Thyroid gland (tissue), 4 donors: ENCODE data around the gene SASH1. TPM values are rescaled to one million over a fixed set of nuclear protein-coding genes. Genes with fewer than 3 reads are reported as not detected.

ENCODE experiments used
- DNase-seq, 2 donors: peaks; one replicate each; pipeline ENCODE4 v3.0.0-alpha.2; 2019
- H3K27ac ChIP-seq, 3 donors: fragments of 200-600 bp; sonication (generic); 1 replicate in 2 of 3; 2 replicates in 1 of 3; pipeline ENCODE4 v1.5.1; 2016 to 2019; ENCODE audit warnings: mild to moderate bottlenecking in 1 of 3, moderate library complexity in 1 of 3
- H3K27me3 ChIP-seq: fragments of 200-600 bp; sonication (generic); one replicate; pipeline ENCODE4 v1.5.1; 2019
- H3K36me3 ChIP-seq, 2 donors: fragments of 200-600 bp; sonication (generic); one replicate each; pipeline ENCODE4 v1.5.1; 2016 to 2019
- H3K4me1 ChIP-seq, 2 donors: fragments of 200-600 bp; sonication (generic); one replicate each; pipeline ENCODE4 v1.5.1; 2017 to 2019
- H3K4me3 ChIP-seq, 3 donors: fragments of 200-600 bp; sonication (generic); replicated peaks in 1 of 3; 1 replicate in 2 of 3; 2 replicates in 1 of 3; pipeline ENCODE4 v1.5.1; 2016; ENCODE audit warnings: mild to moderate bottlenecking in 1 of 3
- H3K9me3 ChIP-seq: fragments of 200-600 bp; sonication (generic); one replicate; pipeline ENCODE4 v1.5.1; 2017
- POLR2A ChIP-seq, 2 donors: fragments of 450-650 bp; IDR thresholded peaks; one replicate each; pipeline ENCODE4 v1.6.1; 2017; ENCODE audit warnings: antibody characterized with exemption in 2 of 2, mild to moderate bottlenecking in 2 of 2, moderate library complexity in 1 of 2
- WGBS, 2 donors: methylation state at CpG; one replicate each; pipeline ENCODE4 v1.1.5; 2017; 5-methylcytosine and 5-hydroxymethylcytosine counted together
- intact Hi-C: fragments of 100-400 bp; cut with DNase I; formaldehyde crosslinking; loops from one replicate; pipeline ENCODE4 v1.15.1; 2023
- total RNA-seq, 4 donors: library from RNA; depleted of rRNA; stranded (reverse); fragments of >200 nt; gene quantifications; one replicate each; pipeline ENCODE4 v1.2.3, GENCODE V29; 2016
- TF ChIP-seq, protein P1 (sequence below), 6 experiments: fragments of 200-600 bp in 3 of 6; fragments of 450-650 bp in 3 of 6; sonication (generic) in 3 of 6; IDR thresholded peaks; one replicate each; pipeline ENCODE4 v1.5.1; 2016 to 2019; ENCODE audit warnings: antibody characterized with exemption in 6 of 6, mild to moderate bottlenecking in 2 of 6, inconsistent platforms in 1 of 6, moderate library complexity in 1 of 6

The SASH1 gene
- total RNA-seq, 4 donors from 2014 or later: 154 to 235 (median 190) TPM

DNA sequence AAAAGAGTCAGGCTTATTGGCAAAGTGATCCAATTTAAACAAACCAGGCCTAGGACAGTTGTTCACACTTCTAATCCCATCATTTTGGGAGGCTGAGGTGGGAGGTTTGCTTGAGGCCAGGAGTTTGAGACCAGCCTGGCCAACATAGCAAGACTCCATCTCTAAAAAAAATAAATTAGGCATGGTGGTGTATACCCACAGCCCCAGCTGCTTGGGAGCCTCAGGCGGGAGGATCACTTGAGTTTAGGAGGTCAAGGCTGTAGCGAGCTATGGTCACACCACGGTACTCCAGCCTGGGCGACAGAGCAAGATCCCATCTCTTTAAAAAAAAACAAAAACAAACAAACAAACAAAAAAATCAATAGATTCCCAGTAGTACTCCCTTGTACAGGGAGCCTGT is 86.8 kb downstream of the SASH1 start:
- no peaks in the 10 kb centered on the region for H3K27me3 ChIP-seq
- intact Hi-C loops: no loop called here
- H3K9me3 ChIP-seq: no peaks in the 10 kb centered on the region
- TF ChIP-seq, protein P1, sequence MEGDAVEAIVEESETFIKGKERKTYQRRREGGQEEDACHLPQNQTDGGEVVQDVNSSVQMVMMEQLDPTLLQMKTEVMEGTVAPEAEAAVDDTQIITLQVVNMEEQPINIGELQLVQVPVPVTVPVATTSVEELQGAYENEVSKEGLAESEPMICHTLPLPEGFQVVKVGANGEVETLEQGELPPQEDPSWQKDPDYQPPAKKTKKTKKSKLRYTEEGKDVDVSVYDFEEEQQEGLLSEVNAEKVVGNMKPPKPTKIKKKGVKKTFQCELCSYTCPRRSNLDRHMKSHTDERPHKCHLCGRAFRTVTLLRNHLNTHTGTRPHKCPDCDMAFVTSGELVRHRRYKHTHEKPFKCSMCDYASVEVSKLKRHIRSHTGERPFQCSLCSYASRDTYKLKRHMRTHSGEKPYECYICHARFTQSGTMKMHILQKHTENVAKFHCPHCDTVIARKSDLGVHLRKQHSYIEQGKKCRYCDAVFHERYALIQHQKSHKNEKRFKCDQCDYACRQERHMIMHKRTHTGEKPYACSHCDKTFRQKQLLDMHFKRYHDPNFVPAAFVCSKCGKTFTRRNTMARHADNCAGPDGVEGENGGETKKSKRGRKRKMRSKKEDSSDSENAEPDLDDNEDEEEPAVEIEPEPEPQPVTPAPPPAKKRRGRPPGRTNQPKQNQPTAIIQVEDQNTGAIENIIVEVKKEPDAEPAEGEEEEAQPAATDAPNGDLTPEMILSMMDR (IDR thresholded peaks at IDR 0.05): no peak
- no peak for TF ChIP-seq POLR2A (IDR thresholded peaks at IDR 0.05)
- no peak overlapping the region for H3K4me3 ChIP-seq
- H3K36me3 ChIP-seq: no peaks in the 10 kb centered on the region
- H3K4me1 ChIP-seq: peaks cover 71 to 86% of the 10 kb centered on the region in 2 donors
- 97 to 98% methylated on average over 4 of the region's 4 CpGs for WGBS, 2 donors
- DNase-seq: no peak
- H3K27ac ChIP-seq: peak overlapping the region; percentile 5 to 98 (median 90)

DNA sequence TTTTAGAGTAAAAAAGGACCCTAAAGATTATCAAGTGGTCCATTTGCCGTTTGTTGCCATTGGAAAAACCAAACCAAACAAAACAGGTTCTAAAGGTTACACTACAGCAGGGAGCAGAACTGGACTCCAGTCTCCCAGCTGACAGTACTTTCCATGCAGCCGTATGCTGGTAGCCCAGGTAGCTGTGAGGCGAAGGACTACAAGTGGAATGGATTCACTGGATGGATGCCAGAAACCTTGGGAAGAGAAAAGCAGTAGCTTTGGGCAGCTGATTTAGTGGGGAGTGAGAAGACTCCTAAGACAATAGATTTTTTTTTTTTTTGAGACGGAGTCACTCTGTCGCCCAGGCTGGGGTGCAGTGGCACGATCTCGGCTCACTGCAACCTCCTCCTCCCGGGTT is 88.3 kb downstream of the SASH1 start:
- TF ChIP-seq POLR2A (IDR thresholded peaks at IDR 0.05): no peak
- TF ChIP-seq, protein P1 (IDR thresholded peaks at IDR 0.05): no peak
- H3K9me3 ChIP-seq: no peaks in the 10 kb centered on the region
- H3K4me1 ChIP-seq: peaks cover 59 to 73% of the 10 kb centered on the region in 2 donors
- DNase-seq: peak; percentile 63 to 66
- 41 to 63% methylated on average over 8 of the region's 8 CpGs for WGBS, 2 donors
- H3K36me3 ChIP-seq: no peaks in the 10 kb centered on the region
- no peak overlapping the region for H3K4me3 ChIP-seq
- H3K27ac ChIP-seq: peak overlapping the region; percentile 84 to 98 (median 90)
- intact Hi-C loops: no loop called here
- H3K27me3 ChIP-seq: no peaks in the 10 kb centered on the region

DNA sequence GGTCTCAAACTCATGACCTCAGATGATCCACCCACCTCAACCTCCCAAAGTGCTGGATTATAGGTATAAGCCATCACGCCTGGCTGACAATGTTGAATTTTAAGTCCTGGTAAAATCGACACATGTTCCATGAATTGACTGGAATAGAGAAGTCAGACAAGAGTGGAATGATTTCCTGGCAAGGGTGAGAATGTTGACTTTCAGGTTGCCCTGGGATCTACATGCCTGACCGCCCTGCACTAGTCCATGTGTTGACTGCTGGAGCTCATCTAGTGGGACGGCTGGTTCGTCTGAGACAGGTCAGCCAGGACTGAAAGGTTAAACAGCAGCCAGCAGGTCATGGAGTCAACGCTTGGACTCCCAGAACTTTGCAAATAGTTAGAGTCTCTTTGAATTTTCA is 88.8 kb downstream of the SASH1 start:
- Histone ChIP-seq H3K4me3 (no peak overlapping the region), H3K4me1 (peaks cover 54 to 71% of the 10 kb centered on the region in 2 donors), H3K27ac (peak overlapping the region; percentile 84 to 98 (median 90)), H3K27me3 (no peaks in the 10 kb centered on the region), H3K9me3 (no peaks in the 10 kb centered on the region), H3K36me3 (no peaks in the 10 kb centered on the region)
- intact Hi-C loops: no loop called here
- 29 to 38% methylated on average over 6 of the region's 6 CpGs for WGBS, 2 donors
- TF ChIP-seq, protein P1 (IDR thresholded peaks at IDR 0.05): no peak
- peak in 1 of 2 donors; percentile 20 for TF ChIP-seq POLR2A (IDR thresholded peaks at IDR 0.05)
- peak; percentile 93 for DNase-seq

DNA sequence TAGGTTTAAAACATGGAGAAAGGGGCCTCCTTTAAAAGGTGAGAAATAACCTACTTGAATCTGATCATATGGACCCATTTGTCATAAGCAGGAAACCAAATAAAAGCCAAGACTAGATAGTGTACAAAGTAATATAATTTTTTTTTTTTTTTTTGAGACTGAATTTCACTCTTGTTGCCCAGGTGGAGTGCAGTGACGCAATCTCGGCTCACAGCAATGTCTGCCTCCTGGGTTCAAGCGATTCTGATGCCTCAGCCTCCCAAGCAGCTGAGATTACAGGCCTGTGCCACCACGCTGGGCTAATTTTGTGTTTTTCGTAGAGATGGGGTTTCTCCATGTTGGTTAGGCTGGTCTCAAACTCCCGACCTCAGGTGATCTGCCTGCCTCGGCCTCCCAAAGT is 89.2 kb downstream of the SASH1 start:
- TF ChIP-seq, protein P1 (IDR thresholded peaks at IDR 0.05): no peak
- no peak for TF ChIP-seq POLR2A (IDR thresholded peaks at IDR 0.05)
- no peaks in the 10 kb centered on the region for H3K27me3 ChIP-seq
- intact Hi-C loops: no loop called here
- H3K36me3 ChIP-seq: no peaks in the 10 kb centered on the region
- no peak for DNase-seq
- H3K4me1 ChIP-seq: peaks cover 53 to 71% of the 10 kb centered on the region in 2 donors
- H3K9me3 ChIP-seq: no peaks in the 10 kb centered on the region
- 90 to 93% methylated on average over 7 of the region's 7 CpGs for WGBS, 2 donors
- peak overlapping the region; percentile 84 to 98 (median 90) for H3K27ac ChIP-seq
- H3K4me3 ChIP-seq: no peak overlapping the region

DNA sequence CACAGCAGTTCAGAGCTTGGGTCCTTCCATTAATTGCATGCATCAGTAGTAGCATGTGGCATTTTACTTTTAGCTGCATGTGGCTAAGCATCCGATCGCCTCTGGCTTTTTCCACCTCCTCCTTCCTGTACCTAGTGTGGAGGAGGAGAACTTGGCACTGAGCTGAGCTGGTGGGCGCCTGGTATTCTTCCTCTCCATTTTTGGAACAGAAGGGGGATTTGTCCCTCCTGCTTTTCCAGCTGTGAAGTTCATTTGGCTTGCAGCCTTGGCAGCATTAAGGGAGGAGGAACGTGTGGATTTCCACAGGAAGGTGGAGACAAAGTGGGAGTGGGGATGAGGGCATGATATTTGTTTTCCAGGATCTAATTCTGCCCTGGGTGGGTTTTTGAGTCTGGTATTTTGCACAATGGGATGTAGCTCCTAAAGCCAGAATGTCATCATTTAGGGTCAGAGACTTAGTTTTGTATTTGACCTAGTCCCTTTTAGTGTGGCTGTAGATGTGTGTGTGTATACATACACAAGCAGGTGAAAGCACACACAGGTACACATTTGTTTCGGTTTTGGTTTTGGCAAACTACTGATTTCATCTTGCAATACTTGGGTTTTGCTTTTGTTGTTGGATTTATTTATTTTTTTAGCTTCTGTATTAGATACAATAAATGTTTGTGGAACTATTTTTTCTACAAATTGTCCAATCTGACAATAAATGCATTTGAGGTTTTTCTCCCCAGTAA is 90.0 kb downstream of the SASH1 start:
- intact Hi-C loops: no loop called here
- Histone ChIP-seq H3K27ac (peak overlapping the region; percentile 84 to 98 (median 90)), H3K27me3 (no peaks in the 10 kb centered on the region), H3K4me1 (peaks cover 55 to 63% of the 10 kb centered on the region in 2 donors), H3K36me3 (no peaks in the 10 kb centered on the region), H3K4me3 (no peak overlapping the region), H3K9me3 (no peaks in the 10 kb centered on the region)
- WGBS, 2 donors: 19 to 47% methylated on average over 5 of the region's 5 CpGs
- TF ChIP-seq, protein P1 (IDR thresholded peaks at IDR 0.05): peak in 1 of 6 experiments; percentile 8
- TF ChIP-seq POLR2A (IDR thresholded peaks at IDR 0.05): peak in 1 of 2 donors; percentile 49
- DNase-seq: peak; percentile 61 to 65
